ENCODE measurements around the gene RPRD1B.

The RPRD1B gene

GRCh38 chr20:38132910-38133501 lies 99.5 kb downstream of the RPRD1B start:
- DNase-seq (ENCODE audit: extremely low read depth in 1 of 2, low read depth in 1 of 2) = no peak

DNA sequence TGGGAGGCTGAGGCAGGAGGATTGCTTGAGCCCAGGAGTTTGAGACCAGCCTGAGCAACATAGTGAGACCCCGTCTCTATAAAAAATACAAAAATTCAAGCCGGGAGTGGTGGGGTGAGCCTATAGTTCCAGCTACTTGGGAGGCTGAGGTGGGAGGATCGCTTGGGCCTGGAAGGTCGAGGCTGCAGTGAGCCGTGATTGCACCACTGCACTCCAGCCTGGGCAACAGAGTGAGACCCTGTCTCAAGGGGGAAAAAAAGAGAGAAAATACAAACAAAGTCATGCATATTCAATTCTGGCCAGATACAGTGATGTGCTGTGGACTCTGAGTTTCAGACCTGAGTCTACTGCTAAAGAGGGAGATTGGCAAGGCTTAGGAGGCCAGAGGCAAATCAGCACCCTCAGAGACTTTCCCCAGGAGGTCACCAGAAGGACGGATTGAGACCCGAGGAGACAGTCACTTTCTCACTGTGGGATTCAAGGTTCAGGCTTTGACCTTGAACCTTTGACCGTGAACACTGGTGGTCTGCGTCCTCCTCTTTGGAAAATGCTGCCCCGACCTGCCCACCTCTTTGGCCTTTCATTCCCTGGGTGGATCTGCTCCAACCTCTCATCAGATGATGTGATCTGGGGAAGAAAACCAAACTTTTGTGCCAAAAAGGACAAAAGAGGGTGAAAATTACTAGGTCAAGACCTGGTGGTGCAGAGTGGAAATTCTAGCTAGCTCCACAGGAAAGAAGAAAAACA lies 100.3 kb downstream of the RPRD1B start:
- DNase-seq (ENCODE audit: extremely low read depth in 1 of 2, low read depth in 1 of 2) = no peak

GRCh38 chr20:38134427-38135270 lies 101.1 kb downstream of the RPRD1B start:
- DNase-seq (ENCODE audit: extremely low read depth in 1 of 2, low read depth in 1 of 2) = no peak

- DNase-seq (ENCODE audit: extremely low read depth in 1 of 2, low read depth in 1 of 2) = no peak
Measured at GRCh38 chr20:38135271-38135650, 101.7 kb downstream of the RPRD1B start.

- DNase-seq (ENCODE audit: extremely low read depth in 1 of 2, low read depth in 1 of 2) = no peak
Measured at GRCh38 chr20:38135651-38136420, 102.3 kb downstream of the RPRD1B start.

DNA sequence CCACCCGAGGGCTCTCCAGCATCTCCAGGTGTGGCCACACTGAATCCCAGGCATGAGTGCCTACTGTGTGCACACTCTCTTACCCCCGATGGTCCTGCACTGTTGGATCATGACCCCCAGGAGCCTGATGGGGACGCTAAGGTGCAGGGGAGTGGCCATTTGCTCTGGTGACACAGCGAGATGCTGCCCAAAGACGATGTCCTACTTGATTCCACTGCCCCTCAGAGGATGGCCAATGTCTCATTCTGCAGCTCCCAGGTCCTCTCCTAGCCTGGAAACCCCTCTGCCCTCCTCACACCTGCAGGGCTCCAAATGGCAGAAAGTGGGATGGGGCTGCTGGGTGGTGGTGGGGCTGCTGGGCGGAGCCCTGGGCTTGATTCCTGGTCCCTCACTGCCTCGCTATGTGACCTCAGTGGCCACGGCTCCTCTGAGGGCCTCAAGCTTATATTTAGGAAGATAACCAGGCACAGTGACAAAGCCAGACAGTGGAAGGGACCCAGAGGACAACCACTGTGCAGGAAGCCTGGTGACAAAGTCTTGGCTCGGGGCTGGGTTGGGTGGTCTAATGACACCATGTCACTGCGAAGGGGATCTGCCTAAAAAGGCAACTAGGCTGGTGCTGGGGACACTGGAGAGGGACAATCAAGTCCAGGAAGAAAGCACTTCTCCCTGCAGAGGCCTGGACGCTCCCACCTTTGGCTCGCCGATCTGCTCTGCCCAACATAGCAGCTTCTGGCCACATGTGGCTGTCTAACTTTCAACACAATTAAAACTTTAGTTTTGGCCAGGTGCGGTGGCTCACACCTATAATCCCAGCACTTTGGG lies 103.1 kb downstream of the RPRD1B start:
- DNase-seq (ENCODE audit: extremely low read depth in 1 of 2, low read depth in 1 of 2) = no peak

DNA sequence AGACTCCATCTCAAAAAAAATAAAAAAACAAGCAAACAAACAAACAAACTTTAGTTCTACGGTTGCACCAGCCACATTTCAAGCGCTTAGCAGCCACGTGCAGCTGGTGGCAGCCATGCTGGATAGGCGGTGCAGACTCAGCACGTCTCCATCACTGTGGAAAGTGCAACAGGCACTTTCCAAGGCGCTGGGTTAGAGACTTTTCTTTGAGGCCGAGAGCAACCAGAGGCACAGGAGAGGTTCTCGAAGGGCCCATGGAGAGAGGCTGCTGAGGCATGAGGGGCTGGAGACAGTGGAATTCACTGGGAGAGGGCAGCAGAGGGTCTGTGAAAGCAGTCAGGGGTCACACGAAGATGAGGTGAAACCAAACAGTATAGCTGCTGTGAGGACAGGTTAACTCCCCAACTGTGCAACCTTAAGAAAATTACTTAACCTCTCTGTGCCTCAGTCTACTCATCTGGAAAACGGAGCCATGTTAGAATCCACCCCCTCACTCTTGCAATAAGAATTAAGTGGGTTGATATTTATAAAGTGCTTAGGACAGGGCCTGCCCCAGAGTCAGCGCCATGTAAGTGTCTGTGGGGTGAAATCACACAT lies 104.0 kb downstream of the RPRD1B start:
- no peak for DNase-seq (ENCODE audit: extremely low read depth in 1 of 2, low read depth in 1 of 2)

- no peak for DNase-seq (ENCODE audit: extremely low read depth in 1 of 2, low read depth in 1 of 2)
Measured at GRCh38 chr20:38138086-38138778, 104.7 kb downstream of the RPRD1B start.

DNA sequence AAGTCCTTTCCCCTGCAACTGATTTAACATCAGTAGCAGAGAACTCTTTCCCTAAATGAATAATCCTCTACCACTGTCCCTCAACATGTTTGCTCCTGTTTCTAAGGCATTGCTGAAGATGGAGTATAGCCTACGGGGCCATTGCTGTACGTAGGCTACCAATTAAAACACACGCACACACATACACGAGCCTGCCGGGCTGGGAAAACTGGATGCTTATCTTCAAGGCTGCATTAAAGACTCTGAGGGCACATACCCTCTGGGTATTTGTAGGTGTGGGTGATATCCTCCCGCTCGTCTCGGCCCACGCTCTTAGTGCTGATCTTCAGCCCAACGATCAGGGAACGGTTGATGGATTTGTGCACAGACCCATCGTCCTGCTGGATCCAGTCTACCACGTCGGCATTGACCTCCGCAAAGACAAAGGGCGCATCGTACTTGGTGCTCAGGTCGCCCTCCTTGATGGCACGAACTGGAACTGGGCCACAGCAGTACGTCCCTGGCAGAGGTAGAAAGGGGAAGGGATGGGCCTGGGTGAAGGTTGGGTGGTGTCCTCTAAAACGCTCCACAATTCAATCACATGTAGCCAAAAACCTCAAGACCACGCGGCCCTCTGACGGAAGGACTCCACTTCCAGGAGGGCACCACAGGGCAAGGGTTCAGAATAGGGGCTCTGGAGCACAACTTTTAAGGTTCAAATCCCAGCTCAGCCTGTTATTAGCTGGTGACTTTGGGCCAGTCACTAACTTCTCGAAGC lies 105.8 kb downstream of the RPRD1B start:
- DNase-seq (ENCODE audit: extremely low read depth in 1 of 2, low read depth in 1 of 2) = no peak

GRCh38 chr20:38139977-38140753 lies 106.6 kb downstream of the RPRD1B start:
- DNase-seq (ENCODE audit: extremely low read depth in 1 of 2, low read depth in 1 of 2) = no peak

- DNase-seq (ENCODE audit: extremely low read depth in 1 of 2, low read depth in 1 of 2) = no peak
Measured at GRCh38 chr20:38141204-38141888, 107.8 kb downstream of the RPRD1B start.
